Panc1 (cell line): ENCODE data around the gene GNAI2.

ENCODE experiments used
- TF ChIP-seq, protein P1 (sequence below): fragments of 450-650 bp; IDR thresholded peaks from 2 replicates; pipeline ENCODE4 v1.5.1; 2017; ENCODE audit warnings: mild to moderate bottlenecking
- TF ChIP-seq, protein P2 (sequence below), 2 experiments: IDR thresholded peaks; 2 replicates each; pipeline ENCODE4 v1.6.1; 2011 to 2012; ENCODE audit warnings: low read depth in 2 of 2, control low read depth in 1 of 2, low read length in 1 of 2, mild to moderate bottlenecking in 1 of 2, moderate library complexity in 1 of 2; ENCODE audit not compliant: insufficient read depth in 1 of 2

- TF ChIP-seq, protein P1, sequence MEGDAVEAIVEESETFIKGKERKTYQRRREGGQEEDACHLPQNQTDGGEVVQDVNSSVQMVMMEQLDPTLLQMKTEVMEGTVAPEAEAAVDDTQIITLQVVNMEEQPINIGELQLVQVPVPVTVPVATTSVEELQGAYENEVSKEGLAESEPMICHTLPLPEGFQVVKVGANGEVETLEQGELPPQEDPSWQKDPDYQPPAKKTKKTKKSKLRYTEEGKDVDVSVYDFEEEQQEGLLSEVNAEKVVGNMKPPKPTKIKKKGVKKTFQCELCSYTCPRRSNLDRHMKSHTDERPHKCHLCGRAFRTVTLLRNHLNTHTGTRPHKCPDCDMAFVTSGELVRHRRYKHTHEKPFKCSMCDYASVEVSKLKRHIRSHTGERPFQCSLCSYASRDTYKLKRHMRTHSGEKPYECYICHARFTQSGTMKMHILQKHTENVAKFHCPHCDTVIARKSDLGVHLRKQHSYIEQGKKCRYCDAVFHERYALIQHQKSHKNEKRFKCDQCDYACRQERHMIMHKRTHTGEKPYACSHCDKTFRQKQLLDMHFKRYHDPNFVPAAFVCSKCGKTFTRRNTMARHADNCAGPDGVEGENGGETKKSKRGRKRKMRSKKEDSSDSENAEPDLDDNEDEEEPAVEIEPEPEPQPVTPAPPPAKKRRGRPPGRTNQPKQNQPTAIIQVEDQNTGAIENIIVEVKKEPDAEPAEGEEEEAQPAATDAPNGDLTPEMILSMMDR, result no peak
- TF ChIP-seq, protein P2, sequence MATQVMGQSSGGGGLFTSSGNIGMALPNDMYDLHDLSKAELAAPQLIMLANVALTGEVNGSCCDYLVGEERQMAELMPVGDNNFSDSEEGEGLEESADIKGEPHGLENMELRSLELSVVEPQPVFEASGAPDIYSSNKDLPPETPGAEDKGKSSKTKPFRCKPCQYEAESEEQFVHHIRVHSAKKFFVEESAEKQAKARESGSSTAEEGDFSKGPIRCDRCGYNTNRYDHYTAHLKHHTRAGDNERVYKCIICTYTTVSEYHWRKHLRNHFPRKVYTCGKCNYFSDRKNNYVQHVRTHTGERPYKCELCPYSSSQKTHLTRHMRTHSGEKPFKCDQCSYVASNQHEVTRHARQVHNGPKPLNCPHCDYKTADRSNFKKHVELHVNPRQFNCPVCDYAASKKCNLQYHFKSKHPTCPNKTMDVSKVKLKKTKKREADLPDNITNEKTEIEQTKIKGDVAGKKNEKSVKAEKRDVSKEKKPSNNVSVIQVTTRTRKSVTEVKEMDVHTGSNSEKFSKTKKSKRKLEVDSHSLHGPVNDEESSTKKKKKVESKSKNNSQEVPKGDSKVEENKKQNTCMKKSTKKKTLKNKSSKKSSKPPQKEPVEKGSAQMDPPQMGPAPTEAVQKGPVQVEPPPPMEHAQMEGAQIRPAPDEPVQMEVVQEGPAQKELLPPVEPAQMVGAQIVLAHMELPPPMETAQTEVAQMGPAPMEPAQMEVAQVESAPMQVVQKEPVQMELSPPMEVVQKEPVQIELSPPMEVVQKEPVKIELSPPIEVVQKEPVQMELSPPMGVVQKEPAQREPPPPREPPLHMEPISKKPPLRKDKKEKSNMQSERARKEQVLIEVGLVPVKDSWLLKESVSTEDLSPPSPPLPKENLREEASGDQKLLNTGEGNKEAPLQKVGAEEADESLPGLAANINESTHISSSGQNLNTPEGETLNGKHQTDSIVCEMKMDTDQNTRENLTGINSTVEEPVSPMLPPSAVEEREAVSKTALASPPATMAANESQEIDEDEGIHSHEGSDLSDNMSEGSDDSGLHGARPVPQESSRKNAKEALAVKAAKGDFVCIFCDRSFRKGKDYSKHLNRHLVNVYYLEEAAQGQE (IDR thresholded peaks at IDR 0.05; ENCODE audit: insufficient read depth in 1 of 2, low read depth in 2 of 2, low read length in 1 of 2), result no peak
Observed at GRCh38 chr3:50205413-50206276, 30.4 kb upstream of the GNAI2 start.
